GM18520 (cell line): ENCODE measurements around the gene SLC39A3.
A peak's percentile ranks its signal among the peaks of the same experiment; 100 is the strongest.

ENCODE experiments used
- ATAC-seq: cut with Tn5 transposase; IDR thresholded peaks from one replicate; pipeline ENCODE4 v1.9.1; 2021; ENCODE audit not compliant: unreplicated experiment

The SLC39A3 gene, protein sequence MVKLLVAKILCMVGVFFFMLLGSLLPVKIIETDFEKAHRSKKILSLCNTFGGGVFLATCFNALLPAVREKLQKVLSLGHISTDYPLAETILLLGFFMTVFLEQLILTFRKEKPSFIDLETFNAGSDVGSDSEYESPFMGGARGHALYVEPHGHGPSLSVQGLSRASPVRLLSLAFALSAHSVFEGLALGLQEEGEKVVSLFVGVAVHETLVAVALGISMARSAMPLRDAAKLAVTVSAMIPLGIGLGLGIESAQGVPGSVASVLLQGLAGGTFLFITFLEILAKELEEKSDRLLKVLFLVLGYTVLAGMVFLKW

GRCh38 chr19:2739602-2740313 lies at the start of gene SLC39A3:
Gene SLC39A3 (minus strand): TSS chr19:2740017. CDS start chr19:2737257, 2,760 bp downstream.
- ATAC-seq: peak; percentile 97

DNA sequence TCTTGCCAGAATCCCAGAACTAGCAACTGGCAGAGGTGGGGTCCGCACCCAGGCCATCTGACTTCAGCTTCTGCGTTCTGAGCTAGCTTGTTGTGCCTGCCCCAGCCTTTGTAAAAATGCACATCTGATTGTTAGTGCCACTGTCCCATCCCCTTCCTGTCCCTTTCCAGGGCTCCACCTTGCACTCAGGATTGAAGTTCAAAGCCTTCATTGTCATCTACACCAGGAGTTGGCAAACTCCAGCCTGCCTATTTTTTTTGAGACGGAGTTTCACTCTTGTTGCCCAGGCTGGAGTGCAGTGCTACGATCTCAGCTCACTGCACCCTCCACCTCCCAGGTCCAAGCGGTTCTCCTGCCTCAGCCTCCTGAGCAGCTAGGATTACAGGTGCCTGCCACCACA lies 48.4 kb upstream of the SLC39A3 start:
- no peak for ATAC-seq

DNA sequence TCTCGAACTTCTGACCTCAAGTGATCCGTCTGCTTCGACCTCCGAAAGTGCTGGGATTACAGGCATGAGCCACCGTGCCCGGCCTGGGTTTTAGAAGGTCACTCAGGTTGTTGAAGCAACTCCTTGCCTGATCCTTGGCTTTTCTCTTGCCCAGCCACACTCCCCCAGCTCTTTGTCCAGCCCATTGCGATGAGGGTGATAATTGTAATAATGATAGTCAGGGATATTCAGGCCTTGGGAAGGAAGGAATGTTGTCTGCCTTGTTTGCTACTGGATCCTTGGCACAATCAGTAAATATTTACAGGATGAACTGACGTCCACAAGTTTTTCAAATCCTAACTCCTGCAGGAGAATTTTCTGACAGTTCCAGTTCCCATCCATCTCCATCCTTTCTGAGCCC lies 47.3 kb upstream of the SLC39A3 start:
- no peak for ATAC-seq

DNA sequence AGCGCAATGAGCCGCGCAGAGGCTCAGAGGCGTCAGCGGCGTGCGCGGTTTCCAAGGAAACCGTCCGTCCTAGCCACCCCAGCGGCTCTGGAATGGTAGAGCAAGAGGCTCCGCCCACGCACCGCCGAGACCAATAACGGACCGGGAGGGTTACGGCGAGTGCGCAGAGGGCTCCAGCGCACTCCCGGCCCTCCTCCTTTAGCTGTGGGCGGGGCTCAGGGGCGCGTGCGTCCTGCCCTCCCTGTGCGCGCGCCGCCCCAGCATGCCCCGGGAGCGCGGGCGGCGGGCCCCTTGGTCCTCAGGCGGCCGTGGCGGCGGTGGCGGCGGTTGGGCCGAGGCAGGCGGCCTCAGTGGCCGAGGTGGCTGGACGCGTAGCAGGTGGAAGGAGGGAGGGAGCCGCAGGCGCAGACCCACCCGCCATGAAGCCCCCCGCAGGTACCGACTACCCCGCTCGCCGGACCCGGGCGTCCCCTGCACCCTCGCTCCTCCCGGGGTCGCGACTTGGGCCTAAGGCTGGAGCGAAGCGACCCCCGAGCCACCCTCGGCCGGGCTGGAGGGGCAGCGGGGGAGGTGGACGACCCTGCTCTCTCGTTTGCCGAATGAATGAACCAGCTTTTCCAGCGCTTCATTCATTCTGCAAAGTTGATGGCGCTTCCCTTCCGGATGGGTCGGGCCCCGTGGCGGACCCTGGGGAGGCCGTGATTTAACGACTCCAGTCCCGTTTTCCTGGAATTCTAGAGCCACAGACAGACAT lies 45.6 kb upstream of the SLC39A3 start, which contains the start of gene THOP1:
Gene THOP1, plus strand, starts transcription at position 260 of the 754 bp plus-strand sequence. Its CDS starts 160 bp downstream, at position 420.
- peak; percentile 57 for ATAC-seq

DNA sequence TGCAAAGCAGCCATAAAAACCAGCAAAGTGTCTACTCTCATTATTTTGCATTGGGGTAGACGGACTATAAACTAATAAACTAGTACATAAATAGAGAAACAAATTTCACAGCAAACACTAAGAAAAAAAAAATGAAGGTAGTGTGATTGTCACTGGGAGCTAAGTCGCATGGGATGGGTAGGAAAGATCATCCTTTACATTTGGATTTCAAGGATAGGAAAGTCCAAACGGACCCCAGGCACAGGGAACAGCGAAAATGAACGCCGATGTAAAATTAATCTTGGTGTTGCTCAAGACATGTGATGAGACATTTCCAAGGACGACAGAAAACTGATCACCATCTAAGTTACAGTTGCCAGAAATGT lies 43.9 kb upstream of the SLC39A3 start:
- no peak for ATAC-seq

GRCh38 chr19:2782936-2783780 lies 43.3 kb upstream of the SLC39A3 start, which contains the start of gene SGTA:
Gene SGTA (minus strand): TSS chr19:2783273. CDS start chr19:2769068, 14,205 bp downstream.
- peak; percentile 69 for ATAC-seq

DNA sequence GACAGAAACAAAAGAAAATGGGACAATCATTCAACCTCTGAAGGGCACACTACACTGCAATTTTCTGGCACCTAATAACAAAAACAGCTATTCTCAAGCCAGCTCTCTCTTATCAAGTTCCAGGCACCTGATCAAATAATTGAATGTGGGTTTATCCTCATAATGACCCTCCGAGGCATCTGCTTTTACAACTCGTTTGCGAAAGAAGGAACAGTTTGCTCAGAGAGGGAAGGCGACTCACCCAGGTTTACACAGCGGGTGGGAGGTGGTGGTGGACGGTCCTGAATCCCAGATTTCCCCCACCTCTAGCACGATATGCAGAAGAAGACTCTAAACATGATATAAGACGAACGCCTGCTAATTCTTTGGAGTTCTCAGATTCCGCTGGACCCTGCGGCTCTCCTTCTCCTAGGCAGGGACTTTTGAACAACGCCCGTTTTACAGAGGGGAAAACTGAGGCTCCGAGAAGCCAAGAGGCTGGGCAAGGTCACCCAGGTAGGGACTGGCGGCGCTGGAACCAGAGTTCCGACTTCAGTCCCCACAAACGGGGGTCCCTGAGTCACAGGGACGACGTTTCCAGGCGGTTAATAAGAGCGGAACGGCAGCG lies 42.6 kb upstream of the SLC39A3 start:
- ATAC-seq: no peak

DNA sequence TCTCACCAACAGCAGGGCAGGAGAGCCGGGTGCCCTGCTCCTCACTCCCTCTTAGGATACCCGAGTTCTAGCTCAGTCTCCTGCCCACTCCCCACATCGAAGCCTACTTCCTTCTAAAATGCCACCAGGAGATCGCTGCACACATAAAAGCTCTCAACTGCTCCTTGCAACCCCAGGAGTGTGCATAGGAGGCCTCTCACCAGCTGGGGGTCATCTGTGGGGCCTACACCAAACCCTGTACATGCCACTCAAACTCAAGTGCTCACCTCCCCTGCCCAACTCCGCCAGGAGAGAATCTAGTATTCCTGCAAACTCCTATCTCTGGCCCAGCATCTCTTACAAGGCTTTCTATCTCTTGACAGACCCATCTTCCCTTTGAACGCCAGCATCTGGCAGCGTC lies 40.5 kb upstream of the SLC39A3 start:
- no peak for ATAC-seq

- no peak for ATAC-seq
These were observed 39.4 kb upstream of the SLC39A3 start for GRCh38 chr19:2779121-2779740.

GRCh38 chr19:2777952-2778683 lies 38.3 kb upstream of the SLC39A3 start:
- ATAC-seq: no peak

DNA sequence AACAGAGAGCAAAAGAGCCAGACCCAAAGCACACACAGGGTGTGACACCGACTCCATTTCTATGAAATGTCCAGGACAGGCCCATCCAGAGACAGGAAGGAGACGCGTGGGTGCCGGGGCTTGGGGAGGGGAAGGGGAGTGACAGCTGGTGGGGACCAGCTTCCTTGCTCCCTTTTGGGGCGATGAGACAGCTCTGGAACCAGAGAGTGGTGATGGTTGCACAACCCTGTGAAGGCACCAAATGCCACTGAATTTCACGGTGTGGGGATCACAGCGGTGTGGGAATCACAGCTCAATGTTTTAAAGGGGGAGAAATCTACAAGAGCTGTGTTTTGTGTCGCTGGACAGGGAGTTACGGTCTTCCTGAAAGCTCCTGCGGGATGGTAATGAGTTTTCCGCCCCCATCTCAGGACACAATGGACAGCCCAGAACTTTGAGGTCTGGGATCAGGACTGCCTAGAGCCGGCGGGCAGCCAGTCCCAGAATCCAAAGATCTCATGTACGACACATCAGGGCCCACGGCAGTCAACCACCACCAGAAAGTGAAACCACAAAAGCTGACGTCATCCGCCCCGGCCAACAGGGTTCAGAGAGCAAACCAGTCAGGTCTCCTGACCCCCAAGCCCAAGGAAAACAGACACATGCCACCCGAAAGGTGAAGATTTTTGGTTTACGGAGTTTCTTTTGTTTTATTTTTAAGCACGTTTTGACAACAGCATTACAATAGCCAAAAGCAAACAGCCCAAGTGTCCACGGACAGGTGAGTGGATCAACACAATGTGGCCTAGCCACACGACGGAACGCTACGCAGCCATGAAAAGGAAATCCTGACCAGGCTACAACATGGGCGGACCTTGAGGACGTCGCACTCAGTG lies 36.0 kb upstream of the SLC39A3 start:
- ATAC-seq: no peak

DNA sequence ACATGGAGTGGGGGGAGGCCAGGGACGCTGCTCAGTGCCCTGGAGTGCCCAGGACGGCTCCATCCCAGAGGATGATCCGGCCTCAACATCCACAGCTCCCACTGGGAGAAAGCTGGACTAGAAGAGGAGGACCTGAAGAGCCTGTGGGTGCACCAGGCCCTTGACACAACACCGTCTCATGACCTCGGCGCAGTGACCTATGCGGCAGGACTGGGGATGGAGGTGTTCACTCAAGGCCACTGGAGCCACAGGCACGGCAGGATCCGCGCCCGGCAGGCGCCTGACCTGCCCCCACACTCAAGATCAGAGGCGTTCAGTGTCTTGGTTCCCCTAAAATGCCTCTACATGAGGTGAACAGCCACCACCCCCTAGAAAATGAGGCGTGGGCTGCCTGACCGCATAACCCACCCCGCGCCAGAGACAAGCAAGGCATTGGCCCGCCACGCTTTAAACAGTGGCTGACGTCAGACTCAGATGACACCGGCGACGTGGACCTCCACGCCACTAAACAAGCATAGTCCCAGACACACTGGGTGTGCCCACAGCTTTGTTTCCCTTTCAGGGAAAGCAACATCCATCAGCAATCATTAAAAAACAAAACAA lies 35.2 kb upstream of the SLC39A3 start:
- no peak for ATAC-seq

GRCh38 chr19:2774083-2774679 lies 34.4 kb upstream of the SLC39A3 start:
- ATAC-seq: no peak

GRCh38 chr19:2771786-2772674 lies 32.2 kb upstream of the SLC39A3 start:
- ATAC-seq: no peak

DNA sequence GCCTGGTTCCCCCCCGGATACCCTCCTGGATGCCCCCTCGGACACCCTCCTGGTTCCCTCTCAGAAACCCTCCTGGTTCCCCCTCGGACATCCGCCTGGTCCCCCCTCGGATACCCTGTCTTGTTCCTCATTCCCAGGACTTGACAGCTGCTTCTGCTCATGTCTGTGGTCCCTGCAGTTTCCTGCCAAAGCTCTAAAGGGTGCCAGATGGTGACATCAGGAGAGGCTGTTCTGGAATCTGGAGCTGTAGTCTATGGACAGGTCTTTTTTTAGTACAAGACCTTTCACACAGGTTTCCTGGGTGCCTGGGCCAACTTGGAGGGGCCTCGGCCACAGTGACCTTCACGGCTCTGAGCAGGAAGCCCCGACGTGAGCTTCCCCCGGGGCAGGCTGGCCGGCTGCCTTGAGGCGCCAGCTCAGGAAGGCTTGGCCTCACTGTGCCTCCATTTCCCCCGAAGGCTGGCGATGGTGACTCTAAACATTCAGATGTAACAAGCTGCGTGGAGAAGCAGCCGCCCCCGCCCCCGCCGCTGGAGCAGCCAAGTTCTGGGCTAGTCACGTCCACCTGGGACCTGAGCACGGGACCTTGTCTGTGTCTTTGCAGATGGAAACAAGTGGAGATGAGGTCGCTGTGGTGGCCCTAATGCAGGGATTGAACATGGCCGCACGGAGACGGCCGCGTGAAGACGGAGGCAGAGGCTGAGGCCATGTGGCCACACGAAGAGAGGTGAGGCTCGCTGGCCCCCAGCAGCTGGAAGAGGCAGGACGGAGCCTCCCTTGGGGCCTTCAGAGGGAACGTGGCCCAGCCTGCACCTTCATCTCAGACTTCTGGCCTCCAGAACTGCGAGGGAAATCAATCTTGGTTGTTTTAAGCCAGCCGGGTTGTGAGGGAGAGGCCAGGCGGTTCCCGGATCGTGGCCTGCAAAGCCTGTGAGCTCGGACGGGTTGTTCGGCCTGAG lies 30.5 kb upstream of the SLC39A3 start:
- no peak for ATAC-seq
